HG02943 (cell line): Measurements from ENCODE around the gene KMT5C.

Source experiments
- ATAC-seq: cut with Tn5 transposase; IDR thresholded peaks from one replicate; pipeline ENCODE4 v1.9.1; 2021; ENCODE audit warnings: mild to moderate bottlenecking, low read depth, moderate library complexity; ENCODE audit not compliant: unreplicated experiment

KMT5C gene

GRCh38 chr19:55339105-55339888 is at the start of gene KMT5C:
TSS of gene KMT5C (plus strand) at chr19:55339876. CDS start at chr19:55341937, 2,061 bp downstream.
- peak; percentile 86 for ATAC-seq

DNA sequence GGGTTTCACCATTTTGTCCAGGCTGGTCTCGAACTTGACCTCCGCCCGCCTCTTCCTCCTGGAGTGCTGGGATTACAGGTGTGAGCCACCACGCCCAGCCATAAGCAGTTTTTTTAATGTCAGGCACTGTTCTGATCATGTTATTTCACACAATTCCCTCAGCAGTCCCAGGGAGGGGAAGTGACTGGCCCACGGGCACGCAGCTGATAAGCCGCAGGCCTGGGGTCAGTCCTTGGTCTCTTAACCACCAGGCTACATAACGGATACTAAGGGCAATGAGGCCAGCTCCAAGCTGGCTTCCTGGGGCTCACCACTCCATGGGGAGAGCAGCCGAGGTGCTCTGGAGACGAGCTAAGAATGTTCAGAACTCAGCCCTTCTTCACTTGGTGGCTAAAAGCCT is 42.4 kb upstream of the KMT5C start:
- no peak for ATAC-seq

GRCh38 chr19:55299991-55300390 is 39.7 kb upstream of the KMT5C start:
- no peak for ATAC-seq

DNA sequence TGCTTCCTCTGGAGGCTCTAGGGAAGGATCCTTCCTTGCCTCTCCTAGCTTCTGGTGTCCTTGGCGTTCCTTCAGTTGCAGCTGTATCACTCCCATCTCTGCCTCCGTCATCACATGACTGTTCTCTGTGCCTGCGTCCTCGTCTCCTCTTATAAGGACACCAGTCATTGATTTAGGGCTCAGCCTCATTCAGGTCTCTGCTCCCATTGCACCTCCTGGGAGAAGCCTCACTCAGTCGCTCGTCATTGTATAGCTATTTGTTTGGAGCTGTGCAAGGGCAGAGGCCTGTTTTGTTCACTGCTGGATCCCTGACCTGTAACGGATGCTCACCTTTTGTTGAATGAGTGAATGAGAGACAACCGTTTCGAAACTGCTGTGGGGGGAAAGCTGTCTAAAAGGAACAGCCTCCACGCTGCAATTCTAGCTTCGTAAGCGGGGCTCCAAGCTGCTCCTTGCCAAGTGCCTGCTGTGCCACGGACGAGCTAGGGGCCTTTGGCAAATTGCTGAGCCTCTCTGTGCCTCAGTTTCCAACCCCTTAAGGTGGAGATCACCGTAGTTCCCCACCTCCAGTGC is 38.7 kb upstream of the KMT5C start:
- no peak for ATAC-seq

GRCh38 chr19:55301459-55302317 is 38.0 kb upstream of the KMT5C start:
- ATAC-seq = no peak

GRCh38 chr19:55302318-55302703 is 37.4 kb upstream of the KMT5C start:
- ATAC-seq = no peak

DNA sequence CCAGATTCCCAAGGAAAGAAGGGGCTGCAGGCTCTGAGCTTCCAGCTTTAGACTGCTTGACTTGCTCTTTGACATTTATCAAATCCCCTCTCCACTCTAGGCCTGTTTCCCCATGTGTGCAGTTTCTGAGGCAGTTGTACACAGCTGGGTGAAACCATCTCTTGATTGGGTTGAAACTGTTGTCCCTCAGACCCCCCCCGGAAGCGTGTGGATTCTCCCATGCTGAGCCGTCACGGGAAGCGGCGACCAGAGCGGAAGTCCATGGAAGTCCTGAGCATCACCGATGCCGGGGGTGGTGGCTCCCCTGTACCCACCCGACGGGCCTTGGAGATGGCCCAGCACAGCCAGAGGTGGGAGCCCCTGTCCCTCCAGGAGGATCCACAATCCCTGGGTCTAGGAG is 36.2 kb upstream of the KMT5C start:
- ATAC-seq = no peak

DNA sequence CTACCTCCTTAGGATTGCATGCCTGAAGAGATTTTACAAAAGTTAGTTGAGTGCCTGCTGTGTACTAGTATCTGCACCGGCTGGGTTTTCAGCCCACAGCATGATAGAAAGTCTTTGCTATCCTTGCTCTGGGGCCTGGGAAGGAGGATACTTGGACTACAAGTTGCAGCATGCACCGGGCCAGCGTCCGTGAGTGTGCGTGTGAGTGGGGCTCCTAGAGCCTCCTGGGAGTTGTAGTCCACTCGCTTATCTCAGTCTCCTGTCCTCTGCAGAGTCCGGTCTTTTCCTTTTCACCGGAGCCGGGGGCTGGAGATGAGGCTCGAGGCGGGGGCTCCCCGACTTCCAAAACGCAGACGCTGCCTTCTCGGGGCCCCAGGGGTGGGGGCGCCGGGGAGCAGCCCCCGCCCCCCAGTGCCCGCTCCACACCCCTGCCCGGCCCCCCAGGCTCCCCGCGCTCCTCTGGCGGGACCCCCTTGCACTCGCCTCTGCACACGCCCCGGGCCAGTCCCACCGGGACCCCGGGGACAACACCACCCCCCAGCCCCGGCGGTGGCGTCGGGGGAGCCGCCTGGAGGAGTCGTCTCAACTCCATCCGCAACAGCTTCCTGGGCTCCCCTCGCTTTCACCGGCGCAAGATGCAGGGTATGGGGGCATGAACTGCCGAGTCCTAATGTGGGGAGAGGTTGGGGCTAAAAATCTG is 35.2 kb upstream of the KMT5C start:
- no peak for ATAC-seq

DNA sequence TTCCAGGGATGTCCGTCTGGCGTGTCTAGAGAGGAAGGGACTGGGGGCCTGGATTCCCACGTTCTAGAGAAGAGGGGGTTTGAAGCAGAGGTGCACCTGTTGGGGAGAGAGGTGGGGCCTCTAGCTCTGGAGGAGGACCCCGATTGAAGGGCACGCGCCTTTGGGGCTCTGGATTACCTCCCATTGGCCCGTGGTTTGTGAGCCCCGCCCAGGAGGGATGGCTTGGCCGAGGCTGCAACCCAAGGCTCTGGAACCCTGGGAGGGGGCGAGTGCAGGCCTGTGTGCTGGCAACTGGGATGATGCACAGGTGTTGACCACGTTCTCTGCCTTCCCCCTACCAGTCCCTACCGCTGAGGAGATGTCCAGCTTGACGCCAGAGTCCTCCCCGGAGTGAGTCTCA is 34.7 kb upstream of the KMT5C start:
- ATAC-seq = no peak

DNA sequence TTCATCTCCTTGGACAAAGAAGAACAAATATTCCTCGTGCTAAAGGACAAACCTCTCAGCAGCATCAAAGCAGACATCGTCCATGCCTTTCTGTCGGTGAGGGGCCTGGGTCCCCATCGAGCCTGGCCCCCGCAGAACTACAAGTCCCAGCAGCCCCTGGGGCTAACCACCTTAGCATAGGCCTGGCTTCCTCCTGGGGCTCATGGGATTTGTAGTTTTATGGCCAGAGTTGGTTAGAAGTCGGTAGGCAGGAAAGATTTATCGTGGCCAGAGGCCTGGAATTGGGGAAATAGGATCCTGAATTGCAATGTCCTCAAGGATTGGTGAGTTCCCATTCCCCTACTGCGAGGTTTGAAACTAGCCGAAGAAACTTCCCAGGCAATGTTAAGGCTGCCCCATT is 34.2 kb upstream of the KMT5C start:
- no peak for ATAC-seq

- no peak for ATAC-seq
Observed at GRCh38 chr19:55305983-55306562, 33.6 kb upstream of the KMT5C start.

DNA sequence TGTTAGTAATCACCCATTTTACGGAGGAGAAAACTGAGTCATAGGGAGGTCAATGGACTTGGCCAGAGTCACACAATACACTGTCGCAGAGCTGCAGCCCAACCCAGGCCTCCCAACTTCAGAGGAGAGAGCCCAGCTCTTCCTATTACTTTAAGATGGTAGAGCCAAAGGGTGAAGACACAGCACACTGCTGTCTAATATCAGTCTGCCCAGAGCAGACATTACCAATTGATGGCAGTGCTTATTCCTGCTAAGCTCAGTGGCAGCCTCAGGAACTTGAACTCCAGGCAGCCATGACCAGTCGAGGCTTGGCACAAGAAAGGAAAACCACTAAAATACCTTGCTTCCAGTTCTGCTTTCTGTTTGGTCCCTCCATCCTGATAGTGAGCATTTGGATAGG is 33.0 kb upstream of the KMT5C start:
- no peak for ATAC-seq

- ATAC-seq = no peak
Observed at GRCh38 chr19:55308281-55308680, 31.4 kb upstream of the KMT5C start.

DNA sequence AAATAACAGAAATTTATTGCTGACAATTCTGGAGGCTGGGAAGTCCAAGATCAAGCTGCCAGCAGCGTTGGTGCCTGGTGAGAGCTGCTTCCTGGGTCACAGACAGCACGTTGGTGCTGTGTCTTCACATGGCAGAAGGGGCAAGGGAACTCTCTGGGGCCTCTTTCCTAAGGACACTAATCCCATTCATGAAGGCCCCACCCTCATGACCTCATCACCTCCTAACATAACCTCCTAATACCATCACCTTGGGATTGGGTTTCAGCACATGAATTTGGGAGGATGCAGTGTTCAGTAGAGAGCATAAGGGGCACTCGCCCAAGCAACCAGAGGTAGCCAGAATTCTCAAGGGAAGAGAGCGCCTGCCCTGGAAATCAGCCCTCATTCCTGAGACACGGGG is 30.2 kb upstream of the KMT5C start:
- no peak for ATAC-seq

- no peak for ATAC-seq
Observed at GRCh38 chr19:55310498-55310897, 29.2 kb upstream of the KMT5C start.

DNA sequence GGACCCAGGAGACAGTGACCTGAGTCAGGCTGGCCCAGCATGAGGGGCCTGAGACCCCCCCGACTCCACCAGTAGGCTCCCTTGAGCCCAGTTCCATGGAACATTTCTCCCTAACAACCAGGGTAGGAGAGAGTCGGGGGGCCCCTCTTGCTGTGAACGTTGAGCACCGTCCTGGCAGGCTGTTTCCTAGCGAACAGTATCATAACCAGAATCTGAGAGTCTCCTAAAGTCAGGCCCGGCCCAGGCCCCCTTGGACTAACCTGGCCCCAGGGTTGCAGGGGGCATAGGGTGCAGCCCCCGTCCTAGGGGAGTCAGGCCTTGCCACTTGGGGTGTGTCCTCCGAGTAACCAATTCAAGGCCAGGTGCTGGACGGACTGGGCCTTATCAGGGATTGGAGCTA is 28.3 kb upstream of the KMT5C start:
- no peak for ATAC-seq

DNA sequence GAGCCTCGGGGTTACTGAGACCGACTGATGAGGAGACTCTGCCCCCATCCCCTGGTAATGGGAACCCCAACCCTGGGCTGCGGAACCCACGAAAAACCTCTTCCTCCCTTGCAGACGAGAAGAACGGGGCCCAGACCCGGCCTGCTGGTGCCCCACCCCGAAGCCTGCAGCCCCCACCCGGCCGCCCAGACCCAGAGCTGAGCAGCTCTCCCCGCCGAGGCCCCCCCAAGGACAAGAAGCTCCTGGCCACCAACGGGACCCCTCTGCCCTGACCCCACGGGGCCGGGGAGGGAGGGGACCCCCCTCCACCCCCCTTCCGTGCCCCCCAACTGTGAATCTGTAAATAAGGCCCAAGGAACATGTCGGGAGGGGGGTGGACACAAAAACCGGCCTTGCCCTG is 27.9 kb upstream of the KMT5C start:
- ATAC-seq = no peak

DNA sequence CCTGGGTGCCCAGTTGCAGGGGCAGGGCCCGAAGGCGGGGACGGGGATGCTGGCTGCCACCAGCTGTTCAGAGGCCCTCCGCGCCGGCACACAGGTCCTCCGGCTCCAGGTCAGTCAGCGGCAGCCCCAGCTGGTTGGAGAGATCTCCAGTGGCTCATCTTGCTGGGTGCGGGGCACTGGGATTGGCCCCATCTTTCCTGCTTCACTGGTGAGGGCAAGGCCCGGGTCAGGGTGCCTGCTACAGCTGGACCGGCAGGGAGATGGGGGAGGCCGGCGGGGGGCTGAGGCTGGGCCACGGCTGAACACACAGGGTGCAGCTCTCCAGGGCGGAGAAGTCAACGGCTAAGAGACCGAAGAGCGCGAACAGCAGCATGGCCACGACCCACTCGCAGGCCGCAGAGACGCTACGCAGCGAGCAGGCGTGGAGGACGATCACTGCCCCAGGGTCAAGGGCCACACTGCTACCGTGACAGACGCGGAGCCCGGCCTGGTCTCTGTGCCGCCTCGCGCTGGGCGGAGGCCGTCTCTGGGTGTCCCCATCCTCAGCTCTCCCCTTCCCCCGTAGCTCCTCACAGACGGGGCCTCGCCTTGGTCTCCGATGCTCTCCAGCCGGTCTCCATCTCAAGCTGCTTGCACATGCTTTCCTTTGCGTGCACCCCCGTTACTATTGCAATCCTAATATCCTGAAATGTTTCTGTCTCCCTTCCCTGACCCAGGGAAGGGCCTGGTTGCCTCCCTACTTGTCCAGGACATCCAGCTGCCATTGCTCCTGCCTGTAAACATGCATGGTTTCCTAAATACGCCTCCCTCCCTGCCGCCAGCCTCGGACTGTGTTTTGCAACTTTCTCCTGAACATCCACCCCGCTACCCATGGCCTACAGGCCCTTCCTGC is 26.8 kb upstream of the KMT5C start:
- no peak for ATAC-seq

DNA sequence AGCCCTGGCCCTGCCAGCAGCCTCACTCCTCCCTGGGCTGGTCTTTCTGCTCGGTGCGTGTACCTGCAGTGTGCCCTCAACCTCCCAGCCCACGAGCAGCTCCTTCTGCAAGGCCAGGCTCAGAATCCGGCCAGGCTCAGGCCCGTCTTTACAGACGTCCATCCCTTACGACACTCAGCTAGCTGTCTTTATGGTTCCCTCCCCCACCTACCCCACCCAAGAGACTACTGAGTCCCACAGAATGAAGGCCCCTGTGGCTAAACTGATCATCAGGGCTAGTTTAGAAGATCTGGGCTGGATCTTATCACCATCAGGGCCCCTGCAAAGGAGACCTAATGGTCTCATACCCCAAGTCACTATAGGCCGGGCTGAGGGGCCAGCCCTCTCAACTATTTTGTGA is 25.3 kb upstream of the KMT5C start:
- ATAC-seq = no peak
